PFSK-1 (cell line): ENCODE measurements around the gene THSD4.

Experiments
- FOXP2 ChIP-seq: optimal IDR thresholded peaks from 2 replicates; pipeline ENCODE3; 2011; ENCODE audit warnings: borderline replicate concordance, control low read depth, inconsistent platforms; ENCODE audit not compliant: insufficient read depth; ENCODE audit errors: extremely low read length, extremely low read depth
- POLR2AphosphoS5 ChIP-seq: IDR thresholded peaks from 2 replicates; pipeline ENCODE4 v1.6.1; 2012; ENCODE audit warnings: low read depth, mild to moderate bottlenecking, control low read depth, low read length, moderate library complexity
- REST ChIP-seq, 2 experiments: IDR thresholded peaks; 2 replicates each; pipeline versions ENCODE4 v1.6.1 to v1.8.0; 2011 to 2012; ENCODE audit warnings: low read depth in 2 of 2, low read length in 2 of 2, control low read depth in 1 of 2, inconsistent platforms in 1 of 2, mild to moderate bottlenecking in 1 of 2, moderate library complexity in 1 of 2; ENCODE audit not compliant: insufficient read depth in 1 of 2
- SIN3A ChIP-seq: IDR thresholded peaks from 2 replicates; pipeline ENCODE4 v1.6.1; 2012; ENCODE audit warnings: mild to moderate bottlenecking, low read length, moderate library complexity, borderline replicate concordance; ENCODE audit not compliant: insufficient read depth
- TAF1 ChIP-seq: IDR thresholded peaks from 2 replicates; pipeline ENCODE4 v1.6.1; 2012; ENCODE audit warnings: low read length, control low read depth, borderline replicate concordance; ENCODE audit not compliant: insufficient read depth

DNA sequence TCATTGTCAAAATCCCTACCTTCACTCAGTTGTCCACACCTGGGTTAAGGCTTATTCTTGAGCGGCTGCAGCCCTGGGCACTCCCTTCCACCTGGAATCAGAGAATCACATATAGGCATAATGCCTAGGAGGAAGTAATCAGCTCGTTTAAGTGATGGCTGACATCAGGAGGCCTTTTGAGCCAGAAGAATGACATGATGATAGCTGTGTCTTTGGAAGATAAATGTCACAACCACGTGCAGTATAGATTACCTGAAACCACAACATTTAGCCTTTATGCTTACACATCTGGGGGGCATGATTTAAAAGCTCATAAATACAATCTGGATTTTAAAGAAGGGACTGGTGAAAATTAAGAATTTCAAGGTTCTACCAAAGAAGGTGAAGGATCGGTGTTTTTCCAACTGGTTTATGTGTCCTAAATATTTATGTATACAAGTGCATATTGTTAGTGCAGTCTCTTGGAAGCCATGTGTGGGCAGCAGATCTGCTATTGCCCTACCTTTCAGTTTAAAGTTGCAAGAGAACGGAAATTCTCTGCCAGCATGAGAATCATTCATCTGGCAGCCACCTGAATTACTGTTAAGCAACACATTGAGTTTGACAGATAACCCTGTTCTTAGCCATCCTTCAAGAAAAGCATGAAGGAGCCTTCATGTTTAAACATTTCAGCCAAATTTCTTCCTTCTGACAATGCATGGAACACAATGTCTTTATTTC lies 531.7 kb downstream of the THSD4 start:
- TF ChIP-seq REST (IDR thresholded peaks at IDR 0.05; ENCODE audit: insufficient read depth in 1 of 2, low read depth in 2 of 2, low read length in 2 of 2) (no peak), POLR2AphosphoS5 (no peak), SIN3A (no peak), FOXP2 (no peak), TAF1 (no peak)
